CD4-positive, CD25-positive, alpha-beta regulatory T cell (primary cell): ENCODE data around the gene PCSK5. TPM values are rescaled to one million over a fixed set of nuclear protein-coding genes. Genes with fewer than 3 reads are reported as not detected.
"Not testable (repeated sequence)": the region's sequence is repeated elsewhere in the genome, so short reads cannot be mapped to it uniquely, and the experiment has no call there.

Experiments
- ATAC-seq, 2 donors: fragments of 150-1000 bp; cut with Tn5 transposase; one replicate each; pipeline ENCODE4 v1.10.0; 2021; ENCODE audit warnings: low read depth in 2 of 2, moderate number of reproducible peaks in 2 of 2, moderate library complexity in 1 of 2
- DNase-seq, 3 donors: peaks; one replicate each; pipeline versions ENCODE4 v3.0.0 to v3.0.0-alpha.2; 2012 to 2022; ENCODE audit warnings: mixed read lengths in 1 of 3
- H3K27ac ChIP-seq: one replicate; pipeline ENCODE4 v1.7.0; 2013; ENCODE audit warnings: mild to moderate bottlenecking, low read length; ENCODE audit not compliant: insufficient read depth, poor library complexity, severe bottlenecking
- H3K27me3 ChIP-seq: one replicate; pipeline ENCODE4 v1.7.0; 2013; ENCODE audit warnings: low read length; ENCODE audit not compliant: control insufficient read depth, insufficient read depth
- H3K36me3 ChIP-seq: one replicate; pipeline ENCODE4 v1.7.0; 2013; ENCODE audit warnings: mild to moderate bottlenecking, low read length, moderate library complexity; ENCODE audit not compliant: control insufficient read depth, insufficient read depth
- H3K4me1 ChIP-seq: 2 replicates; pipeline ENCODE4 v1.7.0; 2013; ENCODE audit warnings: mild to moderate bottlenecking, low read length; ENCODE audit not compliant: insufficient read depth, control insufficient read depth, poor library complexity, severe bottlenecking
- H3K4me3 ChIP-seq: one replicate; pipeline ENCODE4 v1.7.0; 2013; ENCODE audit warnings: low read depth, mild to moderate bottlenecking, low read length, moderate library complexity
- H3K9me3 ChIP-seq, 2 experiments: 1 replicate in 1 of 2; 2 replicates in 1 of 2; pipeline ENCODE4 v1.7.0; 2013; ENCODE audit warnings: low read length in 2 of 2, mild to moderate bottlenecking in 1 of 2, moderate library complexity in 1 of 2; ENCODE audit not compliant: control insufficient read depth in 2 of 2
- H3K27ac Mint-ChIP-seq, 3 donors: one replicate each; pipeline ENCODE4 v1.8.0; 2020 to 2022; ENCODE audit warnings: mild to moderate bottlenecking in 3 of 3, mixed read lengths in 3 of 3, moderate library complexity in 2 of 3
- H3K27me3 Mint-ChIP-seq: one replicate; pipeline ENCODE4 v1.8.0; 2022; ENCODE audit warnings: mild to moderate bottlenecking, mixed read lengths
- H3K36me3 Mint-ChIP-seq: one replicate; pipeline ENCODE4 v1.8.0; 2020; ENCODE audit warnings: mixed read lengths
- H3K4me1 Mint-ChIP-seq, 4 donors: one replicate each; pipeline ENCODE4 v1.8.0; 2020 to 2022; ENCODE audit warnings: mixed read lengths in 4 of 4, mild to moderate bottlenecking in 1 of 4
- H3K4me3 Mint-ChIP-seq, 4 donors: one replicate each; pipeline ENCODE4 v1.8.0; 2020 to 2022; ENCODE audit warnings: mild to moderate bottlenecking in 4 of 4, mixed read lengths in 4 of 4, moderate library complexity in 3 of 4
- H3K9me3 Mint-ChIP-seq, 7 donors: one replicate each; pipeline ENCODE4 v1.8.0; 2020 to 2022; ENCODE audit warnings: mixed read lengths in 7 of 7, mild to moderate bottlenecking in 3 of 7, moderate library complexity in 2 of 7
- polyA plus RNA-seq, 4 donors: library from polyadenylated mRNA; unstranded; fragments of 300-500 nt; fragmentation: Illumina TruSeq; gene quantifications; one replicate each; pipeline ENCODE4 v1.2.3, GENCODE V29; 2021
- total RNA-seq: library from RNA; stranded (reverse); gene quantifications from one replicate; pipeline ENCODE4 v1.2.3, GENCODE V29; 2022

Gene PCSK5
- total and polyA plus RNA-seq, 5 donors from 2014 or later: 0.47 to 2.7 (median 2.0) TPM

GRCh38 chr9:76045221-76045620 lies 154.7 kb downstream of the PCSK5 start:
- H3K4me3 ChIP-seq: no peak overlapping the region
- no peaks in the 10 kb centered on the region for H3K27me3 ChIP-seq
- Mint-ChIP-seq H3K4me1 (peaks cover 0 to 4% (median 2%) of the 10 kb centered on the region in 4 donors), H3K36me3 (no peaks in the 10 kb centered on the region), H3K9me3 (no peaks in the 10 kb centered on the region), H3K27me3 (no peaks in the 10 kb centered on the region), H3K4me3 (no peak overlapping the region), H3K27ac (no peak overlapping the region)
- H3K27ac ChIP-seq: no peak overlapping the region
- ATAC-seq (no peak), DNase-seq (no peak)
- H3K36me3 ChIP-seq: no peaks in the 10 kb centered on the region
- no peaks in the 10 kb centered on the region for H3K9me3 ChIP-seq
- no peaks in the 10 kb centered on the region for H3K4me1 ChIP-seq

GRCh38 chr9:76049341-76049740 lies 158.9 kb downstream of the PCSK5 start:
- H3K36me3 ChIP-seq: no peaks in the 10 kb centered on the region
- no peak for ATAC-seq
- no peak overlapping the region for H3K4me3 ChIP-seq
- Mint-ChIP-seq H3K27me3 (peaks cover 5% of the 10 kb centered on the region), H3K36me3 (peaks cover 3% of the 10 kb centered on the region), H3K9me3 (peaks cover 0 to 6% (median 0%) of the 10 kb centered on the region in 7 donors), H3K4me3 (no peak overlapping the region), H3K4me1 (peaks cover 0 to 4% (median 0%) of the 10 kb centered on the region in 4 donors), H3K27ac (no peak overlapping the region)
- no peaks in the 10 kb centered on the region for H3K4me1 ChIP-seq
- H3K27ac ChIP-seq: no peak overlapping the region
- DNase-seq: no peak
- H3K9me3 ChIP-seq: no peaks in the 10 kb centered on the region
- no peaks in the 10 kb centered on the region for H3K27me3 ChIP-seq

- Mint-ChIP-seq H3K9me3 (peaks cover 0 to 3% (median 0%) of the 10 kb centered on the region in 7 donors), H3K4me1 (peaks cover 0 to 4% (median under 1%) of the 10 kb centered on the region in 4 donors), H3K27ac (no peak overlapping the region), H3K36me3 (peaks cover 10% of the 10 kb centered on the region), H3K27me3 (peaks cover 5% of the 10 kb centered on the region), H3K4me3 (no peak overlapping the region)
- ATAC-seq: no peak
- no peaks in the 10 kb centered on the region for H3K9me3 ChIP-seq
- no peaks in the 10 kb centered on the region for H3K36me3 ChIP-seq
- no peaks in the 10 kb centered on the region for H3K27me3 ChIP-seq
- H3K4me1 ChIP-seq: no peaks in the 10 kb centered on the region
- no peak overlapping the region for H3K4me3 ChIP-seq
- DNase-seq: no peak
- H3K27ac ChIP-seq: no peak overlapping the region
These were observed 177.2 kb downstream of the PCSK5 start for GRCh38 chr9:76067696-76068095.

- Mint-ChIP-seq H3K4me1 (no peaks in the 10 kb centered on the region), H3K36me3 (peaks cover 7% of the 10 kb centered on the region), H3K27me3 (no peaks in the 10 kb centered on the region), H3K27ac (no peak overlapping the region), H3K4me3 (no peak overlapping the region), H3K9me3 (peaks cover 3 to 12% (median 6%) of the 10 kb centered on the region in 7 donors)
- no peaks in the 10 kb centered on the region for H3K9me3 ChIP-seq
- H3K4me1 ChIP-seq: no peaks in the 10 kb centered on the region
- H3K27me3 ChIP-seq: no peaks in the 10 kb centered on the region
- no peaks in the 10 kb centered on the region for H3K36me3 ChIP-seq
- no peak overlapping the region for H3K27ac ChIP-seq
- H3K4me3 ChIP-seq: no peak overlapping the region
- ATAC-seq: no peak
- DNase-seq: no peak
These were observed 187.1 kb downstream of the PCSK5 start for GRCh38 chr9:76077537-76077936.

GRCh38 chr9:76081281-76081680 lies 190.8 kb downstream of the PCSK5 start:
- not testable (repeated sequence) for H3K27me3 Mint-ChIP-seq

GRCh38 chr9:76082057-76082456 lies 191.6 kb downstream of the PCSK5 start:
- no peaks in the 10 kb centered on the region for H3K36me3 ChIP-seq
- Mint-ChIP-seq H3K4me3 (no peak overlapping the region), H3K9me3 (peaks cover 3 to 12% (median 6%) of the 10 kb centered on the region in 7 donors), H3K27me3 (no peaks in the 10 kb centered on the region), H3K36me3 (peaks cover 3% of the 10 kb centered on the region), H3K27ac (no peak overlapping the region), H3K4me1 (no peaks in the 10 kb centered on the region)
- DNase-seq (no peak), ATAC-seq (no peak)
- H3K9me3 ChIP-seq: no peaks in the 10 kb centered on the region
- H3K4me1 ChIP-seq: no peaks in the 10 kb centered on the region
- H3K4me3 ChIP-seq: no peak overlapping the region
- no peak overlapping the region for H3K27ac ChIP-seq
- no peaks in the 10 kb centered on the region for H3K27me3 ChIP-seq

More at GRCh38 chr9:76081281-76081680, 190.8 kb downstream of the PCSK5 start:
- DNase-seq, H3K4me3 Mint-ChIP-seq, ATAC-seq, H3K4me1 ChIP-seq, H3K36me3 ChIP-seq, H3K9me3 ChIP-seq, H3K27me3 ChIP-seq, H3K27ac Mint-ChIP-seq, H3K36me3 Mint-ChIP-seq, H3K27ac ChIP-seq, H3K4me3 ChIP-seq, H3K4me1 Mint-ChIP-seq: not testable (repeated sequence)
- H3K9me3 Mint-ChIP-seq: peaks cover 4 to 12% (median 6%) of the 10 kb centered on the region in 7 donors

GRCh38 chr9:76085596-76085995 lies 195.1 kb downstream of the PCSK5 start:
- no peak for DNase-seq
- Histone ChIP-seq H3K27ac (no peak overlapping the region), H3K9me3 (no peaks in the 10 kb centered on the region), H3K4me1 (no peaks in the 10 kb centered on the region), H3K4me3 (no peak overlapping the region), H3K27me3 (no peaks in the 10 kb centered on the region), H3K36me3 (no peaks in the 10 kb centered on the region)
- ATAC-seq: no peak
- Mint-ChIP-seq H3K27ac (no peak overlapping the region), H3K27me3 (no peaks in the 10 kb centered on the region), H3K4me1 (peaks cover 0 to 3% (median 0%) of the 10 kb centered on the region in 4 donors), H3K36me3 (peaks cover 3% of the 10 kb centered on the region), H3K9me3 (peaks cover 0 to 5% (median 0%) of the 10 kb centered on the region in 7 donors), H3K4me3 (no peak overlapping the region)

GRCh38 chr9:76086539-76086938 lies 196.1 kb downstream of the PCSK5 start:
- Mint-ChIP-seq H3K9me3 (peaks cover 0 to 4% (median 0%) of the 10 kb centered on the region in 7 donors), H3K27me3 (no peaks in the 10 kb centered on the region), H3K36me3 (peaks cover 3% of the 10 kb centered on the region), H3K4me3 (no peak overlapping the region), H3K27ac (no peak overlapping the region), H3K4me1 (peaks cover 0 to 3% (median 0%) of the 10 kb centered on the region in 4 donors)
- Histone ChIP-seq H3K4me1 (no peaks in the 10 kb centered on the region), H3K27me3 (no peaks in the 10 kb centered on the region), H3K4me3 (no peak overlapping the region), H3K36me3 (no peaks in the 10 kb centered on the region), H3K27ac (no peak overlapping the region), H3K9me3 (no peaks in the 10 kb centered on the region)
- DNase-seq (no peak), ATAC-seq (no peak)
